Activated T-helper 17 cell treated with anti-CD3 and anti-CD28 coated beads, Interleukin-2, amount 50 U/mL, for 72 hours (primary cell): ENCODE data around the gene MARCHF9. TPM values are rescaled to one million over a fixed set of nuclear protein-coding genes. Genes with fewer than 3 reads are reported as not detected.

ENCODE experiments used
- ATAC-seq: fragments of 150-1000 bp; cut with Tn5 transposase; replicated peaks from 2 replicates; pipeline ENCODE4 v1.10.0; 2021; ENCODE audit warnings: mild to moderate bottlenecking, moderate library complexity
- H3K27ac Mint-ChIP-seq: one replicate; pipeline ENCODE4 v1.8.0; 2022; ENCODE audit warnings: mixed read lengths
- H3K27me3 Mint-ChIP-seq: one replicate; pipeline ENCODE4 v1.8.0; 2022; ENCODE audit warnings: mixed read lengths
- H3K36me3 Mint-ChIP-seq: one replicate; pipeline ENCODE4 v1.8.0; 2022; ENCODE audit warnings: low read depth, mild to moderate bottlenecking, mixed read lengths
- H3K4me1 Mint-ChIP-seq: one replicate; pipeline ENCODE4 v1.8.0; 2022; ENCODE audit warnings: mixed read lengths
- H3K4me3 Mint-ChIP-seq: one replicate; pipeline ENCODE4 v1.8.0; 2022; ENCODE audit warnings: mild to moderate bottlenecking, mixed read lengths
- H3K9me3 Mint-ChIP-seq: one replicate; pipeline ENCODE4 v1.8.0; 2022; ENCODE audit warnings: mixed read lengths
- total RNA-seq, 2 donors: library from RNA; stranded (reverse); gene quantifications; one replicate each; pipeline ENCODE4 v1.2.3, GENCODE V29; 2022

The MARCHF9 gene
- total RNA-seq, 2 donors from 2014 or later = 22.5 to 26.9 TPM

DNA sequence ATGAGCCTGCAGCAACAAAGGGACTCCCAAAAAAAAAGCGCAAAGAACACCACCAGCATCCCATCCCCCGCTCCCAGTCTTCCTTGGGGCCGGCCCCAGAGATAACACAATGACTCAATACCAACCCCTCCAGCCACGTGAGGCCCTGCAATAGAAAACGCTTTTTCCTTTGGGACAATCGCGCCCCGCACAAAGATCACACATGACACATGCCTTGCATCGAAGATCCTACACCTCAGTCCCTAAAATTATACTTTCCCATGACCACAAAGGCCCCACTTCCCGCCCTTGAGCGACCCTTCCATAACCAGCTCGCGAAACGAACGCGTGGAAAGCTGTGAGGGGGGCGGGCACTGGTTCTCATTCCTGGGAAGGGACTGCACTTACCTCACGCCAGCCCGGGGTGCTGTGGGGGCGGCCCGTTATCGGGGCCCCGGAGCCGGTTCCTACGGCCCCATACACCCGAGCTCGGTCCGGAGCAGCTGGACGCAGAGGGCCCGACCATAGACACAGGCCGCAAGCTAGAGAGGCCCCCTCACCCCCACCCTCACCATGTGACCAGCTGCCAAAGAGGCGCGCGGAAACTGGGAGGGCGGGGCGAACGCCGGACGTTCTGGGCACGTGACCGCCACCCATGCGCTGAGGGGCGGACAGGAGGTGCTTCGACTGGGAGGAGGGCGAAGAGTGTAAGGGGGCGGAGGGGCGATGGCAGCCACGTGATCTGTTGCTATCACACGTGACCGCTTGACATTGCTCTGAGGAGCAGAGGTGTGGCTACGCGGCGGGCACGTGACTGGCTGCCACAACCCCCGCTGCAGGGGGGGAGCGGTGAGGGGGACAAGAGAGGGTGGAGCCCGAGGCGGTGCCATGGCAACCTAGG lies 2.9 kb upstream of the MARCHF9 start, which contains the start of gene CDK4:
TSS of gene CDK4 (minus strand) at position 523 of the 880 bp plus-strand sequence. CDS start 593 bp downstream, outside the sequence.
- ATAC-seq = peak; percentile 80
- peaks cover 65% of the 10 kb centered on the region for H3K36me3 Mint-ChIP-seq
- H3K27me3 Mint-ChIP-seq = no peaks in the 10 kb centered on the region
- H3K4me1 Mint-ChIP-seq = peaks cover 42% of the 10 kb centered on the region
- H3K4me3 Mint-ChIP-seq = peak within 1 kb of the TSS; percentile 100
- H3K9me3 Mint-ChIP-seq = no peaks in the 10 kb centered on the region
- H3K27ac Mint-ChIP-seq = peak within 1 kb of the TSS; percentile 97

DNA sequence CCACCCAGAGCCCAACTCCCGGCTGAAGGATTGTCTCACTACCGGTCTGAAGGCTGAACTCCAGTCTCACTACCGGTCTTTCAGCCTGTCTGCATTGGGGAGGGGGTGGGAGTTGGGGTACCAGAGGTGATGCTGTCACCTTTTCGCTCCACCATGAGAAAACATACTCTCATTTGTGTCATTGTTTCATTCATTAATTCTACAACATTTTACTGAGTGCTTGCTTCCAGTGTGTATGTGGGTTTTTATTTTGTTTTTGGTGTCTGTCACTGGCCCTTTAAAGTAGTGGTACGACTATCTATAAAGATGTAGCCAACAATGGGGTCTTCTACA lies 2.3 kb upstream of the MARCHF9 start:
- H3K4me3 Mint-ChIP-seq = peak overlapping the region; percentile 100
- no peaks in the 10 kb centered on the region for H3K27me3 Mint-ChIP-seq
- peaks cover 43% of the 10 kb centered on the region for H3K4me1 Mint-ChIP-seq
- H3K36me3 Mint-ChIP-seq = peaks cover 65% of the 10 kb centered on the region
- H3K27ac Mint-ChIP-seq = peak overlapping the region; percentile 97
- H3K9me3 Mint-ChIP-seq = no peaks in the 10 kb centered on the region
- no peak for ATAC-seq

DNA sequence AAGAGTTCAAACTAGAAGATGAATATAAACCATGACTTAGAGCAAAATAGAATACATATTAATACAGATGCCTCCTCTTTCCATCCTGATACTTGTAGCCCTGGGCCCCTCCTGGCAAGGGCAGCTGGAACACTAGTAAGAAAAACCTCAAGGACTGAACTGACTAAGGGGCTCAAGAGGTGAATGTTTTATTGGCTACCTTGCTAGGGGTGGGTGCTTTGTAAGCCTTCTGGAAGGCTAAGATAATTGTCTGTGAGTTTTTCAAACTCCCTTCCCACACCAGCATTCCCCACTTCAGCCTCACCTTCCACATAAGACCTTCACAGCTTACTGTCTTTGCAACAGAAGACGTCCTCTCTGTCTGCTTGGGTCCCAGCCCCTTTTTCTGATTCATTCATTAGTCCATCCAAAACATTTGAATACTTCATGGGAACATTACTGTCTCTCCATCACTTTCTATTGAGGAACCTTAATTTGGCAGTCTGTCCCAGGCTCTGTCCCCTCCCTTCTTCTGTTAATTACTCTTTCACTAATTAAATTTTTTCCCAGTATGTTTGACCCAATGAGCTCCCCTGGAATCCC lies 1.1 kb upstream of the MARCHF9 start:
- H3K27ac Mint-ChIP-seq = peak overlapping the region; percentile 97
- no peak for ATAC-seq
- peaks cover 62% of the 10 kb centered on the region for H3K36me3 Mint-ChIP-seq
- no peaks in the 10 kb centered on the region for H3K27me3 Mint-ChIP-seq
- peak overlapping the region; percentile 100 for H3K4me3 Mint-ChIP-seq
- H3K4me1 Mint-ChIP-seq = peaks cover 43% of the 10 kb centered on the region
- no peaks in the 10 kb centered on the region for H3K9me3 Mint-ChIP-seq

DNA sequence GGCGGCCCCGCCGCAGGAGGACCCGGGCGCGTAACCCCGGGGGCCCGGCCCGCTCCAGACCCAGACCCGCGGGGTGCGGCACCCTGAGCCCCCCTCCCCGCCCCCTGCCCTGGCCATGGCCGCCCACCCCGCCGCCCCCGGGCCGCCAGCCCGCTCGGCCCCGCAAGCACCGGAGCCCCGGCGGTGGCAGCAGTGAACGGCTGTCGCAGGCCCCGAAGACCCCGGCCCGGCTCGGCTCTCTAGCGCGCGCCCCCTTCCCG lies 221 bp downstream of the MARCHF9 start:
- H3K36me3 Mint-ChIP-seq = peaks cover 61% of the 10 kb centered on the region
- H3K9me3 Mint-ChIP-seq = no peaks in the 10 kb centered on the region
- H3K27me3 Mint-ChIP-seq = no peaks in the 10 kb centered on the region
- H3K4me3 Mint-ChIP-seq = no peak overlapping the region
- no peak overlapping the region for H3K27ac Mint-ChIP-seq
- H3K4me1 Mint-ChIP-seq = peaks cover 52% of the 10 kb centered on the region
- no peak for ATAC-seq

DNA sequence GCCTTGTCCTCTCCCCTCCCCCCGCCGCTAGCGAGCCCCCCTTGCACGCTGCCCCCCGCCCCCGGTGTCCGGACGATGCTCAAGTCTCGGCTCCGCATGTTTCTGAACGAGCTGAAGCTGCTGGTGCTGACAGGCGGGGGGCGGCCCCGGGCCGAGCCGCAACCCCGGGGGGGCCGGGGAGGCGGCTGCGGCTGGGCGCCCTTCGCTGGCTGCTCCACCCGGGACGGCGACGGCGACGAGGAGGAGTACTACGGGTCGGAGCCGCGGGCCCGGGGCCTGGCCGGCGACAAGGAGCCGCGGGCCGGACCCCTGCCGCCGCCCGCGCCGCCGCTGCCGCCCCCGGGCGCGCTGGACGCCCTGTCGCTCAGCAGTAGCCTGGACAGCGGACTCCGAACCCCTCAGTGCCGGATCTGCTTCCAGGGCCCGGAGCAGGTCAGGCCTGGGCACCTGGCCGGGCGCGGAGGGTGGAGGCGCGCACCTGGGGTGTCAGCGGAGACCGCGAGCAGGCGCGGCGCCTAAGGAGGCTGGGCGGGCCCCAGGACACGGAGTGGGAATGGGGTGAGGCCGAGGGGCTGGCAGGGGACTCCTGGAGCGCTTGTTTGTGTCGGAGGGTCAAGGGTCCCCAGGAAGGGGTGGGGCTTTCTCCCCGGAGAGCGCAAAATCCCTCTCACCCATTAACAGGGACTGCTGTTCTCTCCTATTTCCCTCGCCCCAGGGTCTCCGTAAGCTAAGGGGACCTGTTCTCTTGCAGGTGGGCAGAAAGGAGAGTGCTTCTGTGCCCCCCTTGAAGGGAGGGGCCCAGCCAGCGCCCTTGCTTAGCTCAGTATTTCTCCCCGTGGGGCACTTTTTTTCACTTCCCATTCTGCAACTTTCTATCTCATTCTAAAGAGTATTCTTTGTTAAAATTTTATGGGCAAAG lies 810 bp downstream of the MARCHF9 start:
- Mint-ChIP-seq H3K27me3 (no peaks in the 10 kb centered on the region), H3K36me3 (peaks cover 60% of the 10 kb centered on the region), H3K27ac (peak overlapping the region; percentile 75), H3K4me1 (peaks cover 52% of the 10 kb centered on the region), H3K4me3 (peak overlapping the region; percentile 86), H3K9me3 (no peaks in the 10 kb centered on the region)
- no peak for ATAC-seq

DNA sequence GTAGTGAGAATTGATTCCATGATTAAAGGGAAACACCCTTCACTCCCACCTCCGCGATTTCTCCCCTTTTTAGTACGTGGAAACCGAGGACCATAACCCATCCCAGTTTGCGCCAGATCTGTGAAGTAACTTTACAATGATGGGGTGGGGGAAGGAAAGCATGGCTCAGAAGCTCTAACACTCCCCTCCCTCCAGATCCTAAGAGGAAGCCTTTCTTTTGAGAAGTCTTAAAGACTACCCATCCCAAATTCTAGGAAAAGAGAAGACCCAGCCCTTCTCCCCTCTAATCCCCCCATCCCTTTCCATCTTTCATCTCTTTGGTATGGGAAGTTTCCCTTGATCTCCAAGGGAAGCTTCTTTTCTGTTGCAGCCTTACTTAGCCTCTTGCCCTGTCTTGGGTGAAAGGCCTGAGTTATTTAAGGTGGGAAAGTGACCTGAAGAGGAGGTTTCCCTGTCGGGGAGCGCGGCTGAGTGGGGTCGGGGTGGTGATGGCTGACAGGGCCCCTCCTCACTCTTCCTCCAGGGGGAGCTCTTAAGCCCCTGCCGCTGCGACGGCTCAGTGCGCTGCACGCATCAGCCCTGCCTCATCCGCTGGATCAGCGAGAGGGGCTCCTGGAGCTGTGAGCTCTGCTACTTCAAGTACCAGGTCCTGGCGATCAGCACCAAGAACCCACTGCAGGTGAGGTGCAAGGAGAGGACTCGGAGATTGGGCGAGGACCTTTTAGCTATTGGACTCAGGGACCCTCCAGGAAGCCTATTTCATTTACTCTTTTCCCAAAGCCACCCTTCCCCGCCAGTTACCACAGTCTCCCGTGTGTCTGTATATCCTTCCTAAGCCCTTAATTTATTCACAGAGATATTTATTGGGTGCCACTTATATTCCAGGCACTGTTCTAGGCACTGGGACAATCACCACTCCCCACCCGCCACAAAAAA lies 1.8 kb downstream of the MARCHF9 start:
- H3K27ac Mint-ChIP-seq = peak overlapping the region; percentile 75
- H3K4me1 Mint-ChIP-seq = peaks cover 44% of the 10 kb centered on the region
- H3K27me3 Mint-ChIP-seq = no peaks in the 10 kb centered on the region
- peaks cover 60% of the 10 kb centered on the region for H3K36me3 Mint-ChIP-seq
- H3K4me3 Mint-ChIP-seq = peak overlapping the region; percentile 86
- ATAC-seq = peak; percentile 30
- H3K9me3 Mint-ChIP-seq = no peaks in the 10 kb centered on the region

DNA sequence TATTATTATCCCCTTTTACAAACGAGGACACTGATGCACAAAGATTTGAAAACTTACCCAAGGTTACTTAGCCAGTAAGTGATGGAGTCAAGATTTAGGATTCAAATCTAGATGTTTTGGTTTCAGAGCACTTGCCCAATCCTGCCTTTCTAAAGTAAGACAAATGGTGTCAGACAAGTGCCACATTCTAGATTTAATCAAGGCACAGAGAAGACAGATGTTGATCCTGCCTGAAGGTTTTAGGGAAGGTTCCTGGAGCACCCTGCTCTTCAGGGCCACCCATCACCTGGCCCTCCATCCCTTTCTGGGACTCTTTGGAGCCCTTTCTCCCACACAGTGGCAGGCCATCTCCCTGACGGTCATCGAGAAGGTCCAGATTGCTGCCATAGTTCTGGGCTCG lies 2.9 kb downstream of the MARCHF9 start:
- Mint-ChIP-seq H3K4me3 (no peak overlapping the region), H3K9me3 (no peaks in the 10 kb centered on the region), H3K36me3 (peaks cover 59% of the 10 kb centered on the region), H3K27ac (no peak overlapping the region), H3K4me1 (peaks cover 38% of the 10 kb centered on the region), H3K27me3 (no peaks in the 10 kb centered on the region)
- no peak for ATAC-seq

DNA sequence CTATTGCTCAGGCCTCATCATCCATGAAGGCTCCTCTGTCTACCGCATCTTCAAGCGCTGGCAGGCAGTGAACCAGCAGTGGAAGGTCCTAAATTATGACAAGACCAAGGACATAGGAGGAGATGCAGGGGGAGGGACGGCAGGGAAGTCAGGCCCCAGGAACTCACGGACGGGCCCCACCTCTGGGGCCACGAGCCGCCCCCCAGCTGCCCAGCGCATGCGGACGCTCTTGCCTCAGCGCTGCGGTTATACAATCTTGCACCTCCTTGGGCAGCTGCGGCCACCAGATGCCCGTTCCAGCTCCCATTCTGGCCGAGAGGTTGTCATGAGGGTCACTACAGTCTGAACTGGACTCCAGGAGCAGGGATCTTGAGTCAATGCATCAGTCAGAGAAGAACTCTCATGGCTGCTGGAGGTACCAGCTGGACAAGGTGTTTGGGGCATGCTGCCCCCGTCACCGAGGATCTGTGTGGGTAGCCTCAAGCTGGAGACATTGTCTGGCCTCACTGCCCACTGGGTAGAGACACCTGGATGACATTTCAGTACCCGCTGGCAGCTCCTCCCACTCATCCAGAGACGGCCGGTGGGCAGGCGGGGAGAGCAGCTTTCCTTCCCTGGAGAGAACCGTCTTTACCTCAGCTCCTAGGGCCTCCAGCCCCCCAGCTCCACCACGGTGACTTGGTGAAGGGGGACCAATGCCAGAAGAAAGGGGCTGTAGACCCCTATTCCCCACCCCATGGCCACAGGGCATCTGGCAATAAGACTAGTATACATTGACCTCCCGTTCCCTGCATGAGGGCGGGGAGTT lies 3.9 kb downstream of the MARCHF9 start:
- Mint-ChIP-seq H3K27me3 (no peaks in the 10 kb centered on the region), H3K9me3 (no peaks in the 10 kb centered on the region), H3K27ac (no peak overlapping the region), H3K4me1 (peaks cover 34% of the 10 kb centered on the region), H3K36me3 (peaks cover 69% of the 10 kb centered on the region), H3K4me3 (no peak overlapping the region)
- ATAC-seq = no peak

DNA sequence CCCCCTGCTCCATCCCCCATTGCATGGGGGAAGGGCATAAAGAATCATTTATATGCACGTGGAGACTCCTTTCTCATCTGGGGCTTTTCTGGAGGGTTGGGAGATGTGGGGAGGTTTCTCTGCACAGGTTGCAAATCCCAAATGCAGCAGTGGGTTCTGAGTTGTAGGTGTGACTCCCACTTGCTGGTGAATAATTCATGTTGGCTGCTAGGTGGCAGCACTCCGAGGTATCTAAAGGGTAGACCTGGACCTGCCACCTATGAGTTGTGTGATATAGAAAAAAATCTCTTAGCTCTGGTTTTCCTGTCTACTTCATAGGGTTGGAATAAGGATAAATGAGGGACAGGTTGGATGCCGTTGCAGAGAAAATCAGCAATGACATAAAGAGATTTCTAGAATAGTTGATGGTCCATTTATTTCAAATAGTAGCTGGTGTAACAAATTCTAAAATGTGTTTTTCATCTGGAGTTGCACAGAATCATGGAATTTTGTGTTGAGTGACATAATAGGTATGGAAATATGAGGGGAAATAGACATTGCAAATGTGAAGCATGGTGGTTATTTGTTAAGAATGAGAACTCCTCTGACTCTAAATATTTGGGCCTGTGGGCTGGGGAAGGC lies 4.6 kb downstream of the MARCHF9 start:
- peak; percentile 15 for ATAC-seq
- peaks cover 76% of the 10 kb centered on the region for H3K36me3 Mint-ChIP-seq

DNA sequence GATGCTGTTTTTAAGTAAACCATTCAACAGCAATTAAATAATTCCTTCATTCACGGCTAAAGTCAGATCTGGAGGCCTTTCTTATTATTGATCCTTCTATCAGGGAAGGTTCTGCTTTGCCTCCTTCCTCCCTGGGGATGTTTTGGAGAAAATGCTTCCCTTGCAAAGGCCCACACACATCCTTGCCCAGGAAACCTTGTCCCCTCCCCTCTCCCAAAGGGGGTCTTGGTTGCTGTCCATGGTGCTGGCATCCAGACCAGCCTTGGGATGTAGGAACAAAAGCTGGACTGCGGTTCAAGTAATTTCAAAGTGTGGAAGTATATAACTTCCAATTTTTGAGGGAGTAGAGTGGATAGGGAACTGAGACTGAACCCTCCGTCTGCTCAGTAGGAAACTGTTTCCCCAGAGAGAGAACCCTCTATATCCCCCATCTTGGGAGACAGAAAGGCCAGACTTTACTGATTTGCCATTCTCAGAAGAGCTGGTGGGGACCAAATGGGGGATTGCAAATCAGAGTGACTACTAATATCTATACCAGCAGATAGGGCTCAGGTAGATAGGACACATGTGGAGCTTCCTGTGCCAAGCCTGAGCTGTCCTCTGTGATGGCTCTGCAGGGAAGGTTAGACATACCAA lies 5.6 kb downstream of the MARCHF9 start:
- Mint-ChIP-seq H3K4me1 (peaks cover 29% of the 10 kb centered on the region), H3K27ac (no peak overlapping the region), H3K4me3 (no peak overlapping the region), H3K27me3 (no peaks in the 10 kb centered on the region), H3K9me3 (no peaks in the 10 kb centered on the region), H3K36me3 (peaks cover 86% of the 10 kb centered on the region)
- no peak for ATAC-seq

More for the DNA sequence above, 4.6 kb downstream of the MARCHF9 start:
- Mint-ChIP-seq H3K4me1 (peaks cover 33% of the 10 kb centered on the region), H3K4me3 (peak overlapping the region; percentile 9), H3K27ac (no peak overlapping the region), H3K27me3 (no peaks in the 10 kb centered on the region), H3K9me3 (no peaks in the 10 kb centered on the region)

DNA sequence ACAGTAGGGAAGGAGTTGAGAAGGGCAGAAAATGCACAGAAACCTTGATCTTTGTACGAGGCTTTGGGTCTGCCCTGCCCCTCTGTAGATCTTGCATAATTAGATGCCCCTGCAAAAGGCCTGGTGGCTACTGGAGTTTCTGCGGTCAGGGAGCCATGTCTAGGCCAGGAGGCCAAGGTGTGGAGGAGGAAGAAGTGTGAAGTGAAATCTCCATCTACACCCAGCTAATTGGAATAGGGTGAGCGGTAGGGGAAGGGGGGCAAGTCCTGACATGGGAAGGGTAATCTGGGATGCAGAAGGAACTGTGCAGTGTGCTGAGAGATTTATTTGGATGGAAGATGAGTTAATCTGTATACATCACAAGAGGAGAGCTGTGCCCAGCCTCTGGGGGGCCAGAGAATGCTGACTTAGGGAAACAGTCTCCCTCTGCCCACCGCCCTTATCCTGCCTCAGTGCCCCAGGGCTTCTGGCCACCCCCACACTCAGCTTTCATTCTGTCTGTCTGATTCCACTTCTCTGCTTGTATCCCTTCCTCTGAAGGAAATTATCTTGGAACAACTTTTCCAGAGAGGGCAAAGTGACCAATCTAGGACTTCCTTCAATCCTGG lies 6.6 kb downstream of the MARCHF9 start:
- Mint-ChIP-seq H3K36me3 (peaks cover 83% of the 10 kb centered on the region), H3K9me3 (no peaks in the 10 kb centered on the region), H3K4me3 (no peak overlapping the region), H3K4me1 (peaks cover 24% of the 10 kb centered on the region), H3K27ac (no peak overlapping the region), H3K27me3 (no peaks in the 10 kb centered on the region)
- no peak for ATAC-seq

DNA sequence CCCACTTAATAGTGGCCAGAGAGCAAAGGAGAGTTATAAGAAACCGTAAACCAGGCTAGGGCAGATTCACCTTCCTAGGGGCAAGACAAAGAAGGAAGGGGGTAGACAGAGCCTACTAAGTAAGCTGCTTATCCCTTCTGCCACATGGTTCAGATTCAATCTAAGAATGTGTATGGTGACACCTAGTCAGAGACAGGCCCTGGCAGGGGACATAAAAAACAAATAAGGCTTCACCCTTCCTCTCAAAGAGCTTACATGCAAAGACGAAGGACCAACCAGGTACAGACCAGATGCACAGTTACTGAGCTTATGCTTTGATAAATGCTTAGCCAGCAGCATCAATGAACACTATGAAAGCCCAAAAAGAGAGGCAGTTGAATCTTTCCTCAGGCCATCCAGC lies 7.6 kb downstream of the MARCHF9 start:
- ATAC-seq = no peak
- Mint-ChIP-seq H3K9me3 (no peaks in the 10 kb centered on the region), H3K36me3 (peaks cover 76% of the 10 kb centered on the region), H3K4me3 (no peak overlapping the region), H3K27ac (no peak overlapping the region), H3K27me3 (no peaks in the 10 kb centered on the region), H3K4me1 (peaks cover 19% of the 10 kb centered on the region)
